CD4-positive, alpha-beta T cell treated with Interleukin-1 beta for 1 hour (primary cell): ENCODE results near the gene TXLNB.
"Not testable (repeated sequence)": the region's sequence is repeated elsewhere in the genome, so short reads cannot be mapped to it uniquely, and the experiment has no call there.

Experiments used
- DNase-seq, 2 donors: peaks; one replicate each; pipeline ENCODE4 v3.0.0-alpha.2; 2020 to 2022

TXLNB gene

DNA sequence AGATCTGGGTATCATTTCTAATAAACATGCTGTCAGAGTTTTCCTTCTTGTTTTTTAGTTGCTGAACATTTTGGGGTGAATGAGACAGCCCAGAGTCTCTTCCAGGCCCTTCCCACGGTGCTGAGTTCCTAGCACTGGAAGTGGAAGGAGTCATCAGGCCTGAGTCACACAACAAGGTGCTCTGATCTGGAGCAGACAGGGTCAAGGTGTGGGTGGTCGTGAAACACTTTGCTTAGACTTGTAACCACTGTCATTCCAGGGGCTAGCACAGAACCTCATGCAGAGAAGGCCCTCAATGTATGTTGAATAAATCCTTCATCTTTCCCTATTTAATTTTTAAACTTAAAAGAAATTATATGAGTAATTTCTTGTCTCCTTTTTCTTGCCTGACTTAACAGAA lies 60.6 kb downstream of the TXLNB start:
- no peak for DNase-seq

DNA sequence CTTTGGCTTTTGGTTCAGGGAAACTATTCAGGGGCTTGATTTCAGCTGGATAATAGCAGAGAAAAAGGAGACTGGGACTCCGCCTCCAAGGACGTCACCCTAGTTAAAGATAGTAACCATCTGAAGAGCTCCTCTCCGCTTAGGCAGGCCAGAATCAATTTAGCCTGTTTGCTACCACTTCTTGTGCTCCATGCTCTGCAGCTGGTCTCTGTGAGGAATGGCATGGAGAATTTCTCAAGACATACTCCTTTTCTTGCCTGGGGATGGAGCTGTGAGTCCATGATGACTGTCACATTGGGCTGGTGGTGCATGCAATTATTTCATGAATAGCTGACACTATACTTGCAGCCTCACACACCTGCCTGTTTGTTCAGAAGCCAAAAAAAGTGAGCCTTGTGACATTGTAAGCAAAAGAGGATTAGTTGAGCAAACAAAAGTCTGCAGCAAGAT lies 61.4 kb downstream of the TXLNB start:
- DNase-seq = peak in 1 of 2 donors; percentile 26

DNA sequence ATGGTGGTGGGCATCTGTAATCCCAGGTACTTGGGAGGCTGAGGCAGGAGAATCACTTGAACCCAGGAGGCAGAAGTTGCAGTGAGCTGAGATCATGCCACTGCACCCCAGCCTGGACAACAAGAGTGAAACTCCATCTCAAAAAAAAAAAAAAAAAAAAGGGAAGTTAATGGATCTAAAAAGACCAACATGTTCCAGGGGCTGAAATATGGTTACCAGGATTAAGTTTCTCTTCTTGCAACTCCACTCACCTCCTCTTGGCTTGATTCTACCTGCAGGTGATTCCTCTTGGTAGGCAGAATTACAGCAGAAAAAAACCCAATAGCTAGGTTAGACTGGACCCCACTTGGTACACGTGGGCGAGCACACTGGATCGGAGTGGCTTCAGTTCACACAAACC lies 63.4 kb downstream of the TXLNB start:
- DNase-seq = not testable (repeated sequence)

DNA sequence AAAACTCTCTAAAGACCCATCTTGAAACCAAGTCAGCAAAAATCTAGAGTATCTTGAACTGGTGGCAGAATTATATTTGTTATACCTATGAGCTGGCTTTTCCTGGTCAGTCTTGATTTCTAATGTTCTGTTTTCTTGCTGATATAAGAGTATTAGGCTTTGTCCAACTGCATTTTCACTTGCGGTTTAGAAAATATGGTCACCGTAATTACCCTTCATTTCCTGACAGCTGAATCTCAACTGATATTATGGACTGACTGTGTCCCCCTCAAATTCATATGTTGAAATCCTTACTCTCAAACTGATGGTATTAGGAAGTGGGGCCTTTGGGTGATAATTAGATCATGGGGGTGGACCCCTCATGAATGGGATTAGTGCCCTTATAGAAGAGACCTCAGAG lies 72.1 kb downstream of the TXLNB start:
- no peak for DNase-seq

DNA sequence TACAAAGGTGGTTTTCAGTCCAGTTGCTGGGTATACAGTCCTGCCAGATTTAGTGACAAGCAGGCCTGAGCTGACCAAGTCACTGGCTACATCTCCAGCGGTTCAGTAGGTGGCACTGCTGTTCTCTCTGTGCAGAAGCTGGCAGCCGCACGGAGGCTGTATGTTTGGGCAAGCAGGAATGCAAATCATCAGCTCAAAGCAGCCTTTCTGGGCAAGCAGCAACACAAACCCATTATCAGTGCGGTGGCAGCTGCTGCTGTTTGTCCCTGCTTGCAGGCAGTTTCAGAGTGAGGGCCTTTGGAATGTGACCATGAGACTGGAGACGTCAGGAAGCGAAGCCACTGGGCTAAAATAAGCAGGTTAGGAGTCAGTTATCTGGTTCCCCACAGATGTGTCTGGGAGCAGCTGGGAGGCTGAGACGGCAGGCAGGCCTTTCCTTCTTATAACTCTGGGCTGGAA lies 72.5 kb downstream of the TXLNB start:
- DNase-seq = peak; percentile 75 to 82

DNA sequence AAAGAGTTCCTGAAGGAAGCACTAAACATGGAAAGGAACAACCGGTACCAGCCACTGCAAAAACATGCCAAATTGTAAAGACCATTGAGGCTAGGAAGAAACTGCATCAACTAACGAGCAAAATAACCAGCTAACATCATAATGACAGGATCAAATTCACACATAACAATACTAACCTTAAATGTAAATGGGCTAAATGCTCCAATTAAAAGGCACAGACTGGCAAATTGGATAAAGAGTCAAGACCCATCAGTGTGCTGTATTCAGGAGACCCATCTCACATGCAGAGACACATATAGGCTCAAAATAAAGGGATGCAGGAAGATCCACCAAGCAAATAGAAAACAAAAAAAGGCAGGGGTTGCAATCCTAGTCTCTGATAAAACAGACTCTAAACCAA lies 79.3 kb downstream of the TXLNB start:
- not testable (repeated sequence) for DNase-seq

DNA sequence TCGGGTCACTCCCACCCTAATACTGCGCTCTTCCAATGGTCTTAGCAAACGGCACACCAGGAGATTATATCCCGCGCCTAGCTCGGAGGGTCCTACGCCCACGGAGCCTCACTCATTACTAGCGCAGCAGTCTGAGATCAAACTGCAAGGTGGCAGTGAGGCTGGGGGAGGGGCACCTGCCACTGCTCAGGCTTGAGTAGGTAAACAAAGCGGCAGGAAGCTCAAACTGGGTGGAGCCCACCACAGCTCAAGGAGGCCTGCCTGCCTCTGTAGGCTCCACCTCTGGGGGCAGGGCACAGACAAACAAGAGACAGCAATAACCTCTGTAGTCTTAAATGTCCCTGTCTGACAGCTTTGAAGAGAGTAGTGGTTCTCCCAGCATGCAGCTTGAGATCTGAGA lies 81.0 kb downstream of the TXLNB start:
- peak in 1 of 2 donors; percentile 7 for DNase-seq

DNA sequence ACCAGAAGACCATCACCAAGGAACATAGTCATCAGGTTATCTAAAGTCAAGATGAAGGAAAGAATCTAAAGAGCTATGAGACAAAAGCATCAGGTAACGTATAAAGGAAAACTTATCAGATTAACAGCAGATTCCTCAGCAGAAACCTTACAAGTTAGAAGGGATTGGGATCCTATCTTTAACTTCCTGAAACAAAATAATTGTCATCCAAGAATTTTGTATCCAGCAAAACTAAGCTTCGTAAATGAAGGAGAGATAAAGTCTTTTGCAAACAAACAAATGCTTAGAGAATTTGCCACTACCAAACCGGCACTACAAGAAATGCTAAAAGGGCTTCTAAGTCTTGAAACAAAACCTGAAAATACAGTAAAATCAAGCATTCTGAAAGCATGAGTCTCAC lies 86.0 kb downstream of the TXLNB start:
- DNase-seq = no peak

DNA sequence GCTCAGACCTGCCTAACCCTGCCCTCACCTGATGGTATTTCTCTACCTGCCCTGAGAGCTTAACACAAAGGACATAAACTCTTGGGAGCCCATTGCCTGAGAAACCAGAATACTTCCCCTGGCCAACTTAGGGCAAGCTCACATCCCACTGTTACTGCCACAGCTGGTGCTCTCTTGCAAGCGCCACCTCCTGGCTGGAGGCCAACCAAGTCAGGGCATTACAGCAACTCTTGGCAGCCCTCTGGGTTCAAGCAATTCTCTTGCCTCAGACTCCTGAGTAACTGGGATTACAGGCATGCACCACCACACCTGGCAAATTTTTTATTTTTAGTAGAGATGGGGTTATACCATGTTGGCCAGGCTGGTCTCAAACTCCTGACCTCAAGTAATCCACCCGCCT lies 86.8 kb downstream of the TXLNB start:
- DNase-seq = no peak

DNA sequence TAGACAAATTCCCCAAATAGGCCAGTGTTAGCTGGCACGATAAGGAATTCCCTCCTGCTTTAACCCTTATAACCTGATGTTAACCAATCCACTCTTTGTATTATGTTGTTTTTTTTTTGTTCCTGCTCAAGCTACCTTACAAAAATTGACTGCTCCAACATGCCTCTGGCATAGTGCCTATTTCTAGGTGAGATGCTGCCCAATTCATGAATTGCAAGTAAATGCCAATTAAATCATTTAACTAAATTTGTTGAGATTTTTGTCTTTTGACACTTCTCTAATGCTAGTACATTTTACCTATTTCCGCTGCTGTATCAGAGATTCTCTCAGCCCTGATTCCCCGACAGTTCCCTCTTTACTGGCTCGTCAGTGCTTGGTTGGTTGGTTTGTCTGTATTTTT lies 90.4 kb downstream of the TXLNB start:
- DNase-seq = no peak

DNA sequence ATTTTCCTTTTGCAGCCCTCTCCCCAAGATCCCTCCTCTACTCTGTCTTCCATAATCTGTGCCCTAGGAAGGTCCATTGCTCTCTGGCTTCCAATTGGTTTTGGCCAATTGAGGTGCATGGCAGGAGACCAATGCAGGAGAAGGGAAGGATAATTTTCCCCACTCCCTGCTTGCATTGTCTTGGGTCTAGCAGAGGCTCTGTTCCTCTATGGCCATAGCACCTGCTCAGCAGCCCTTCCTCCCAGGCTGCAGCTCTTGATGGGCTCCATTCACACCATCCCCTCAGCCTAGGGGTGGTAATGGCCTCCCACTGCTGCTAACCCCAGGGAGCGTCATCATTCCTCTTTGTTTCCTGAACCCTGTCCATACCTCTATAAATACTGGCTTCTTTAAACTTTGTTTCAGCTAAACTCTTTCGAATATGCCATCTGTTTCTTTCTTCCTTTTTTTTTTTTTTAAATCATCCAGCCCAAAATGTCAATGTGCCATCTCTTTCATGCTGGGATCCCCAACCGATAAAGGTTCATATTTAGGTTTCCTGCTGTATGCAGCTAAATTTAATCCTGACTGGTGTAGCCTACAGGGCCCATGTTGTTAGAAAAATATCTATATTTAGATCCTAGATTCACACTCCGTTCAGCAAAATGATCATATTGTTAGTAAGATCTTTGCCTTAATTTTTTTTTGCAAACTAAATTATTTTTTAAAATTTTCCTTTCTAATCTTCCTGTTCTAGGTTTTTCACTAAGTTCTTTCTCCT lies 93.1 kb downstream of the TXLNB start:
- no peak for DNase-seq

DNA sequence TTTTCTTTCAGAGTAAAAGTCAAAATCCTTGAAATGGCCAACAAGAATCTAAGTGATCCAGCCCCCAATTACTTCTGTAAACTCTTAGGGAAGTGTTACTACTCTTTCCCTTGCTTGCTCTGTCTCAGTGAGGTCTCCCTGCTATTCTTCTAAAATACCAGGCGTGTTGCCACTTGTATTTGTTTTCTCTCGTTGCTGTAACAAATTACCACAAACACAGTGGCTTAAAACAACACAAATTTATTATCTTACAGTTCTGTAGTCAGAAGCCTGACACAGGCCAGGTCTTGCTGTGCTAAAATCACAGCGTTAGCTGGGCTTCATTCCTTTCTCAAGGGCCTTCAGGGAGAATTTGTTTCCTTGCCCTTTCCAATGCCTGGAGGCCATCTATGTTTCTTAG lies 97.1 kb downstream of the TXLNB start:
- no peak for DNase-seq
